GM12878 (cell line): ENCODE results near the gene KERA.

Source experiments
- CHD1 ChIP-seq: IDR thresholded peaks from 2 replicates; pipeline ENCODE4 v1.6.1; 2012; ENCODE audit warnings: low read depth, low read length, improper control_type of control experiment
- NBN ChIP-seq: fragments of 450-650 bp; IDR thresholded peaks from 2 replicates; pipeline ENCODE4 v1.6.1; 2016
- PAX8 ChIP-seq: fragments of 450-650 bp; IDR thresholded peaks from 2 replicates; pipeline ENCODE4 v1.6.1; 2017; ENCODE audit warnings: mild to moderate bottlenecking, moderate library complexity
- POLR2A ChIP-seq: IDR thresholded peaks from 2 replicates; pipeline ENCODE4 v1.6.1; 2011; ENCODE audit warnings: low read depth, mild to moderate bottlenecking, low read length
- RCOR1 ChIP-seq: conservative IDR thresholded peaks from 2 replicates; pipeline ENCODE4 v1.6.1; 2012; ENCODE audit warnings: low read depth, low read length, improper control_type of control experiment

- TF ChIP-seq RCOR1 (no peak), POLR2A (no peak), CHD1 (no peak), NBN (no peak), PAX8 (no peak)
Measured at GRCh38 chr12:91019455-91019854, 38.4 kb downstream of the KERA start.
